GM21717 (cell line): ENCODE measurements around the gene CENPO.

Experiments
- ATAC-seq: cut with Tn5 transposase; IDR thresholded peaks from one replicate; pipeline ENCODE4 v1.9.1; 2021; ENCODE audit warnings: mild to moderate bottlenecking, moderate library complexity; ENCODE audit not compliant: unreplicated experiment

CENPO gene, protein sequence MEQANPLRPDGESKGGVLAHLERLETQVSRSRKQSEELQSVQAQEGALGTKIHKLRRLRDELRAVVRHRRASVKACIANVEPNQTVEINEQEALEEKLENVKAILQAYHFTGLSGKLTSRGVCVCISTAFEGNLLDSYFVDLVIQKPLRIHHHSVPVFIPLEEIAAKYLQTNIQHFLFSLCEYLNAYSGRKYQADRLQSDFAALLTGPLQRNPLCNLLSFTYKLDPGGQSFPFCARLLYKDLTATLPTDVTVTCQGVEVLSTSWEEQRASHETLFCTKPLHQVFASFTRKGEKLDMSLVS

DNA sequence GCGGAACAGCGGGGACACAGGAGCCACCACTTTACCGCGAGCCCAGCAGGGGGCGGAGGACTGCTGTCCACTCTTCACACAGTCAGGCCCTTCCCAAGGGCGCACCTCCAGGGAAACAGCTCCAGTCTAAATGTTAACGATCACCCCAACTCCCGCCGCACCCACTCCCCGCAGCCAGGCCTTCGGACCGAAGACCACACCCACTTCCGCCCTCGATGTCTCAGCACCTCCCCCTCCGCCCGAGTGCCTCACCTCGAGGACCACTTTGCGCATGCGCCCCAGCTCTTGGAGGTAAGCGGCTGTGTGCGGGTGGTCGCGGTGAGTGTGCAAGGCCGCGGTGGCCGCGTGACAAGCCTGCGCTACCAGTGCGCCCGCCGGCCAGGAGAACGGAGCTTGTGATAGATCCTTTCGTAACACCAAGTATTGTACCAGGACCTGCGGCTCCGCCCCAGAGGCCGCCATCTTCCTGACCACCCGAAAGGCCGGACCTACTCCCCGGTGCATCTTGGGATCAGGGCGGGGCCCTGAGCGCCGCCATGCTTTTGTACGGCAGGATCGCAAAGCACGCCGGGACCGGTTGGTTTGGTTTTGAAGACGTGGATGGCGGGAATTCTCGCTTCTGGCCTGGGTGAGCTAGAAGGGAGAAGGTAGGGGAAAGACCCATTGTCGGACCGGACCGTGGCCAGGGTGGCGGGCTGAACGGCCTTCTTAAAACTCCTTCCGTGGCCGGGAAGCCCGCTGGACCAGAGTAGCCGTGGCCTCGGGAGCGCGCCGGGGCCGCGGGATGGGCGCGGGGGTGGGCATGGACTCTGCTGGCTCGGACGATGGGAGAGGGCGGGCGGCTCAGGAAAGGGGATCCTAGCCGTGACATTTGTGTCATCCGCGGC, at the start of gene CENPO, which contains the start of gene PTRHD1:
TSS of gene CENPO (plus strand) at position 552 of the 887 bp plus-strand sequence. CDS start 495 bp downstream, outside the sequence.
TSS of gene PTRHD1 (minus strand) at position 518 of the 887 bp plus-strand sequence. CDS start at position 504, 14 bp downstream.
- ATAC-seq: peak; percentile 82

GRCh38 chr2:24743924-24744323, 49.3 kb upstream of the CENPO start:
- ATAC-seq: no peak

GRCh38 chr2:24744356-24744755, 48.9 kb upstream of the CENPO start:
- no peak for ATAC-seq

GRCh38 chr2:24745825-24746224, 47.4 kb upstream of the CENPO start:
- ATAC-seq: no peak

DNA sequence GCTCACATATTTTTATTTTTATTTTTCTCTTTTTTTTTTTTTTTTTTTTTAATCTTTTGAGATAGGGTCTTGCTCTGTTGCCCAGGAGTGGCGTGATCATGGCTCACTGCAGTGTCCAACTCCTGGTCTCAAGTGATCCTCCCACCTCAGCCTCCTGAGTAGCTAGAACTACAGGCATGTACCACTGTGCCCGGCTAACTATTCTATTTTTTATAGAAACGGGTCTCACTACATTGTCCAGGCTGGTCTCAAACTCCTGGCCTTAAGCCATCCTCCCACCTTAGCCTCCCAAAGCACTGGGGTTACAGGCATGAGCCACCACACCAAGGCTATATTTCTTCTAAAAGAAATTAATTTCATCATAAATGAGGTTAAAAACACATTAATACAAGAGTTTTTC, 45.9 kb upstream of the CENPO start:
- ATAC-seq: no peak

- no peak for ATAC-seq
Observed at GRCh38 chr2:24749069-24749691, 44.0 kb upstream of the CENPO start.

- no peak for ATAC-seq
Observed at GRCh38 chr2:24754985-24755705, 38.1 kb upstream of the CENPO start.

DNA sequence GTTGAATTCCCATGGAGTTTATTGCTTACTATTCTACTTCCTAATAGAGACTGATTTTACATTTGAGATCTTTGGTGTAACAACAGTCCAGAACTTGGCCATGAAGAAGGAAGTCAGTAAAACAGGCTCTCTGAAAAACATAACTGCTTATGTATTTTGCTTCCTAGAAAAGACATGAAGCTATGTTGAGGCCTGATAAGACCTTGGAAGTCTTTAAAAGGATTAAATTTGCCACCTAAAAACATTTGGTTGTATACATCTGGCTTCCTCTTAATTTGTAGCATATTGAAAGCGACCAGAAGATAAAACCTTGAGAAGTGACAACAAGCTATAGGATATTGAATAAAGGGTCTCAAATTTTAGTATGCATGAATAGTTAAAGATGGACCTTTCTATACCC, 36.4 kb upstream of the CENPO start:
- ATAC-seq: no peak

DNA sequence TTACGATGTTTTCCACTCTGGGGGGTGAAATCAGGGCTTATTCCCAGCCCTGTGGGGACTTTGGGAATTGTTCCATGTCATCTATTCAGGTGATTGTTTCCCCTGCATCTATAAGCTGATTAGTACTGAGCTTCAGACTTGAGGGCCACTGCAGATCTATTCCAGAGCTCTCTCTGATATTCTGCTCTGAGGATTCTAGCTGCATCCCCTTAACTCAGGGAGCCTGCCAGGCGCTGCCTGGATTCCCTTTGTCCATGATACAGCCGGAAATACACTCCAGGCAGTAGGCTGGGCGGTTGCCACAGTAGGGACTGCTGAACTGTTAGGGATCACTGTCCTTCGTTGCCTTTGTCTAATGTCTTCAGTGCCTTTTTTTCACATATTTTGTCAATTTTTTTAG, 31.4 kb upstream of the CENPO start:
- no peak for ATAC-seq

GRCh38 chr2:24762518-24762917, 30.7 kb upstream of the CENPO start:
- ATAC-seq: no peak

DNA sequence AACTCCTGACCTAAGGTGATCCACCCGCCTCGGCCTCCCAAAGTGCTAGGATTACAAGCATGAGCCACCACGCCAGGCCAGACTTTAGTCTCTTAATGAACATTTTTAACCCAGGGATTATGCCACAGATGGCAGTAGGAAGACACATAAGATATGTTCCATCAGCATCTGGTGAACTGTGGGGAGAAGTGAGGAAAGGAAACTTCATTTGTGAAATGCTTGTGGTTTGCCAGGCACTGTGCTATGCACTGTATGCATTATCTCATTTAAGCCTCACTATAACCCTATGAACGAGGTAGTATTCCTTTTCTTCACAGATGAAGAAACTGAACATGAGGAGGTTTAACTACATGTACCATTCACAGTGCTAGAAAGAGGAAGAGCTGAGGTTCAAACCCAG, 29.4 kb upstream of the CENPO start:
- no peak for ATAC-seq

DNA sequence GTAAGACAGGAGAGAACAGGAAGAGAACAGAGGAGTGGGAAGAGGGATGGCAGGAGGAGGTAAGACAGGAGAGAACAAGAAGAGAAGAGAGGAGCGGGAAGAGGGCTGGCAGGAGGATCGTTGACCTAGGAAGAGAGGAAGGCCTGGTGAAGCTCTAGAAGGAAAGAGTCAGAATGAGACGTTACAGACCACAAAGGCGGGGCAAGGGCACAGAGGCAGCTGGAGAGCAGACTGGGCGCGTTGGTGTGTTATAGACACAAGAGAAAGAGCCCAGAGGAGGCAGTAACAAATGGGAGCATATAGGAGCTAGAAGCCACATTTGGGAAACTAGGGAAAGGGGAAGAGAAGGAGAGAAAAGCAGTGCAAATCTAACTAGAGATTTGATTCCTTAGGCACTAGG, 26.6 kb upstream of the CENPO start:
- ATAC-seq: no peak

- no peak for ATAC-seq
Observed at GRCh38 chr2:24768013-24768412, 25.2 kb upstream of the CENPO start.

- no peak for ATAC-seq
Observed at GRCh38 chr2:24768601-24769000, 24.6 kb upstream of the CENPO start.

DNA sequence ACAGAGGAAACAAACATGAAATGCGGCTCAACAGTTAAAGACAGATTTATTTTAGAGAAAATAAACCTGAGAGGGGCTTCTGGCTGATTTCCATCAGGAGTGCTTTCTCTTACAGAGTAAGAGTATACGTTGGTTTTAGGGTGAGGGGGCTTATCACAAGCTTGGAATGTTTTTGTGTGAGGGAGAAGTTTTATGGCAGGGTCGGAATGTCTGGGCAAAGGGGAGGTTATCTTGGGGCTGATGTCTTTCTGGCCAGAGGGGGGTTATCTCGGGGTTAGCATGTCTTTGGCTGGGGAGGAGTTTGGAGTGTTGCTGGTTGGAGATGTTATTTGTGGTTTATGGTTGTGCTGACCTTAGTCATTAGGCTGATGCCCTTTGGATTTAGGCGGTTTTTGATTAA, 22.2 kb upstream of the CENPO start:
- no peak for ATAC-seq

DNA sequence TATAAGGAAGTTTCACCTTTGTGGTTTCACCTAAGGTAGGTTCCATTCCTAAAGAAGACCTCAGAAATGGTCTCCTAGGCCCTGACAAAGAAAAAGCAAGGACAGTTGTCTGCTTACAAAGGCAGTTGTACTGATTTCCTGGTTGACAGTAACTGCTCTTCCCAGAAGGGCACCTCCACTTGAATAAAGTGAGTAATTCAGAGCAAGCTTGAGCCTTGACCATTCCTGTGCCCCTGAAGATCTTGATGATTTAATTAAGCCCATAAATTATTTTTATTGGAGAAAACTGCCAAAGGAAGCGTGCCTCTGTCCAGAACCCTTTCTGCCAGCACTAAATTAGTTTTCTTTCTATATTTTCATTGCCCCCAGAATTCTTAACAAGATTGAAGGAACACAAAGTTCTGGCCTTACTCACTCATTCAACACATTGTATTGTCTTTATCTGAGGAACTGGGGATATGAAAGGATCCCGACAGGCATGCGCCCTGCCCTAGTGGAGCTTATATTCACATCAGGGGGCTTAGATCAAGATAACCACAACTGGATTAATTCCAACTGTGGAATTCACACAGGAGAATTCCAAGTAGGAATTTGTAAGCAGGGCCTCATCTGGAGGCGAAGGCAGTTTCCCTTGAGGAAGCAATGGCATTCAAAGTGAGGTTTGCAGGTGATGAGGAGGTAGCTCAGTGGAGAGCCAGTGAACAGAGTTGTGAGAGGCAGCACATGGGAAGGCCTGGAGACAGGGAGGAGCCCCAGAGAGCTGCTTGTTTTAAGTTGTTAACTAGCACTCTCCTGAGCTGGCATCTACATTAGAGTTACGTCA, 21.2 kb upstream of the CENPO start:
- ATAC-seq: no peak

GRCh38 chr2:24774373-24774772, 18.9 kb upstream of the CENPO start:
- ATAC-seq: no peak

DNA sequence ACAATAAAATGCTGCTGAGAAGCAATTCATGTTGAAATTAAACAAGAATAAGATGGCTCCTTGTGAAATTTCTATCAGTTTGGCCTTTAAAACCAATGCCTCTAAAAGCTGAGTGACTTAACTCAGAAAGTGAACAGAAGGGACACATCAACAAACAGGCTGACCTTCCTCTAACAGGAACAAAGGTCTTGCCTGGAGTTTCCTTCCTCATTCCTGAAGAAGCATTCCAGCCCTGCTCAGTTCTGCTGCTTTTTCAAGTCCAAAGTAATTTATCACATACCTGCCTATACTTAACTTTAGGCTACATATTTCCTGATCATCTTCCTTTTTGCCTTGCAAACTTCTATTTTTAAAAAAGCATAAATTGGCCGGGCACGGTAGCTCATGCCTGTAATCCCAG, 14.1 kb upstream of the CENPO start:
- ATAC-seq: no peak

- no peak for ATAC-seq
Observed at GRCh38 chr2:24783641-24784040, 9.6 kb upstream of the CENPO start.

DNA sequence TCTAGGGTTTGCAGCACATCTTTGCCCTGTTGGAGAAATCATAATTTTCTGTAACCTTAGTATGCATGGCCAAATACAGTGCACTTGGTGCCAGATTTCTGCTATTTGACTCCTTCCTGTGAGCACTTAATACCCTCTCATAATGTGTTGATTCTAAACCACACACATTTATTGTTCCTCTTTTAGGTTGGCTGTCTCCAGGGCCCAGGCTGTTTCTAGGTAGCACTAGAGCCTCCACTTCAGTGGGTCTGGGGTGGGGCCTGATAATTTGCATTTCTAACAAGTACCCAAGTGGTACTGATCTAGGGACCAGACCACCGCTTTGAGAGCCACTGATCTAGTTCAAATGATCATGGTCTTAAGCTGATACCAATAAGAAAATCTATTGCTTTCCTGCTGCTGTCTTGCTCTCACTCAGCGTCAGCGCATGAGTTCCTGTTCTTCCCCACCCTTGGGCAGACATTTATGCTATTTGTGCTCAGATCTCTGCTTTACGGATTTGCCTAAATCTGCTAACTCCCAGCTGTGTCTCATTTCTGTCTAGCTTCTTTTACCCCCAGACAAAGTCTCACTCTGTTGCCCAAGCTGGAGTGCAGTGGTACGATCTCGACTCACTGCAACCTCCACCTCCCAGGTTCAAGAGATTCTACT, 7.4 kb upstream of the CENPO start:
- ATAC-seq: peak; percentile 86
